GM23338 (cell line): ENCODE results near the gene CFI. TPM values are rescaled to one million over a fixed set of nuclear protein-coding genes. Genes with fewer than 3 reads are reported as not detected.
A peak's percentile ranks its signal among the peaks of the same experiment; 100 is the strongest.

Experiments used
- ATAC-seq: fragments of 200-7000 bp; cut with Tn5 transposase; 3 replicates; pipeline ENCODE4 v1.9.1; 2020
- DNase-seq: peaks from one replicate; pipeline ENCODE4 v3.0.0-alpha.2; 2015; ENCODE audit warnings: low spot score
- H2AFZ ChIP-seq: fragments of 200-600 bp; sonication (generic); 2 replicates; pipeline ENCODE4 v1.8.0; 2016; ENCODE audit warnings: antibody characterized with exemption, mild to moderate bottlenecking, moderate library complexity
- H3F3A ChIP-seq: fragments of 200-600 bp; sonication (generic); replicated peaks from 2 replicates; pipeline ENCODE4 v1.8.0; 2017; ENCODE audit warnings: antibody characterized with exemption, mixed run types, low read depth
- H3K27ac ChIP-seq: fragments of 200-600 bp; sonication (generic); 2 replicates; pipeline ENCODE4 v1.6.1; 2016; ENCODE audit warnings: low read depth
- H3K27me3 ChIP-seq: fragments of 200-600 bp; sonication (generic); 2 replicates; pipeline ENCODE4 v1.8.0; 2016; ENCODE audit warnings: mild to moderate bottlenecking, mixed run types, moderate library complexity; ENCODE audit not compliant: insufficient read depth
- H3K36me3 ChIP-seq: fragments of 200-600 bp; sonication (generic); 2 replicates; pipeline ENCODE4 v1.8.0; 2016; ENCODE audit warnings: mild to moderate bottlenecking; ENCODE audit not compliant: insufficient read depth
- H3K4me1 ChIP-seq: fragments of 200-600 bp; sonication (generic); 2 replicates; pipeline ENCODE4 v1.8.0; 2016; ENCODE audit warnings: mild to moderate bottlenecking, moderate library complexity; ENCODE audit not compliant: insufficient read depth
- H3K4me2 ChIP-seq: fragments of 200-600 bp; sonication (generic); 2 replicates; pipeline ENCODE4 v1.7.1; 2017; ENCODE audit warnings: mixed run types
- H3K4me3 ChIP-seq: fragments of 200-600 bp; sonication (generic); 2 replicates; pipeline ENCODE4 v1.6.1; 2016; ENCODE audit warnings: mixed run types
- H3K79me2 ChIP-seq: fragments of 200-600 bp; sonication (generic); replicated peaks from 2 replicates; pipeline ENCODE4 v1.8.0; 2017; ENCODE audit warnings: mild to moderate bottlenecking; ENCODE audit not compliant: insufficient read depth
- H3K9me2 ChIP-seq: fragments of 200-600 bp; sonication (generic); 2 replicates; pipeline ENCODE4 v1.8.0; 2017; ENCODE audit not compliant: insufficient read depth
- H4K20me1 ChIP-seq: fragments of 200-600 bp; sonication (generic); replicated peaks from 2 replicates; pipeline ENCODE4 v1.8.0; 2017; ENCODE audit warnings: mild to moderate bottlenecking; ENCODE audit not compliant: insufficient read depth
- H3K27ac Mint-ChIP-seq: 2 replicates; pipeline ENCODE4 v1.8.0; 2020; ENCODE audit warnings: inconsistent platforms, mild to moderate bottlenecking, moderate library complexity, mixed read lengths
- H3K27me3 Mint-ChIP-seq: 3 replicates; pipeline ENCODE4 v1.8.0; 2022; ENCODE audit warnings: low read depth, mild to moderate bottlenecking, moderate library complexity, mixed read lengths, inconsistent platforms; ENCODE audit not compliant: insufficient read depth, poor library complexity
- H3K36me3 Mint-ChIP-seq: 3 replicates; pipeline ENCODE4 v1.8.0; 2021; ENCODE audit warnings: low read depth, mild to moderate bottlenecking, inconsistent platforms, moderate library complexity, mixed read lengths
- H3K4me1 Mint-ChIP-seq: 3 replicates; pipeline ENCODE4 v1.8.0; 2020; ENCODE audit warnings: mild to moderate bottlenecking, inconsistent platforms, mixed read lengths
- H3K4me3 Mint-ChIP-seq: 3 replicates; pipeline ENCODE4 v1.8.0; 2021; ENCODE audit warnings: moderate library complexity, mild to moderate bottlenecking, inconsistent platforms, mixed read lengths
- H3K9me3 Mint-ChIP-seq: 3 replicates; pipeline ENCODE4 v1.8.0; 2020; ENCODE audit warnings: moderate library complexity, mild to moderate bottlenecking, inconsistent platforms, mixed read lengths
- CREB1 ChIP-seq: fragments of 250-450 bp; sonication (Bioruptor Pico); IDR thresholded peaks from 2 replicates; pipeline ENCODE4 v1.5.0; 2020; ENCODE audit warnings: low read depth, mild to moderate bottlenecking, moderate library complexity
- ETS1 ChIP-seq: IDR thresholded peaks from 2 replicates; pipeline ENCODE4 v1.6.1; 2016; ENCODE audit warnings: antibody characterized with exemption
- EZH2 ChIP-seq: fragments of 200-600 bp; sonication (generic); IDR thresholded peaks from one replicate; pipeline ENCODE4 v1.8.0; 2017; ENCODE audit warnings: antibody characterized with exemption, mild to moderate bottlenecking, low read depth; ENCODE audit not compliant: unreplicated experiment
- EZH2phosphoT487 ChIP-seq: fragments of 200-600 bp; sonication (generic); IDR thresholded peaks from one replicate; pipeline ENCODE4 v1.8.1; 2018; ENCODE audit warnings: antibody characterized with exemption; ENCODE audit not compliant: unreplicated experiment
- JUNB ChIP-seq: IDR thresholded peaks from one replicate; pipeline ENCODE4 v1.6.1; 2016; ENCODE audit warnings: antibody characterized with exemption; ENCODE audit not compliant: unreplicated experiment
- NANOG ChIP-seq: IDR thresholded peaks from 2 replicates; pipeline ENCODE4 v1.6.1; 2016; ENCODE audit warnings: antibody characterized with exemption, borderline replicate concordance
- POLR2AphosphoS5 ChIP-seq: IDR thresholded peaks from 2 replicates; pipeline ENCODE4 v1.6.1; 2016; ENCODE audit warnings: antibody characterized with exemption, low read depth
- STAT1 ChIP-seq: IDR thresholded peaks from one replicate; pipeline ENCODE4 v1.6.1; 2016; ENCODE audit warnings: antibody characterized with exemption; ENCODE audit not compliant: unreplicated experiment
- ZNF114 ChIP-seq: fragments of 250-450 bp; sonication (Bioruptor Pico); IDR thresholded peaks from 2 replicates; pipeline ENCODE4 v1.5.0; 2020; ENCODE audit warnings: mild to moderate bottlenecking, moderate library complexity
- ZNF331 ChIP-seq: fragments of 250-450 bp; sonication (Bioruptor Pico); IDR thresholded peaks from 2 replicates; pipeline ENCODE4 v1.5.0; 2020; ENCODE audit warnings: low read depth, mild to moderate bottlenecking, moderate library complexity
- ZNF462 ChIP-seq: fragments of 250-450 bp; sonication (Bioruptor Pico); IDR thresholded peaks from 2 replicates; pipeline ENCODE4 v1.5.0; 2020; ENCODE audit warnings: mild to moderate bottlenecking, moderate library complexity
- polyA plus RNA-seq: library from polyadenylated mRNA; unstranded; fragments of >200 nt; fragmentation: Nextera tagmentation; extraction: Ambion mirVana; gene quantifications from 2 replicates; pipeline ENCODE4 v1.2.1, GENCODE V29; 2016
- total RNA-seq: library from RNA; depleted of rRNA; stranded (reverse); fragments of >200 nt; shearing (Covaris generic); gene quantifications from 2 replicates; pipeline ENCODE4 v1.2.3, GENCODE V29; 2014
- TF ChIP-seq, protein P1 (sequence below): IDR thresholded peaks from one replicate; pipeline ENCODE4 v1.6.1; 2018; ENCODE audit warnings: antibody characterized with exemption; ENCODE audit not compliant: unreplicated experiment
- TF ChIP-seq, protein P2 (sequence below), 2 experiments: fragments of 200-600 bp in 1 of 2; sonication (generic) in 1 of 2; conservative IDR thresholded peaks; 2 replicates each; pipeline versions ENCODE4 v1.5.1 to v1.6.1; 2016 to 2017; ENCODE audit warnings: antibody characterized with exemption in 2 of 2, low read depth in 2 of 2, mild to moderate bottlenecking in 2 of 2, moderate library complexity in 1 of 2

CFI gene
- total and polyA plus RNA-seq, 2 experiments from 2014 or later: not detected

DNA sequence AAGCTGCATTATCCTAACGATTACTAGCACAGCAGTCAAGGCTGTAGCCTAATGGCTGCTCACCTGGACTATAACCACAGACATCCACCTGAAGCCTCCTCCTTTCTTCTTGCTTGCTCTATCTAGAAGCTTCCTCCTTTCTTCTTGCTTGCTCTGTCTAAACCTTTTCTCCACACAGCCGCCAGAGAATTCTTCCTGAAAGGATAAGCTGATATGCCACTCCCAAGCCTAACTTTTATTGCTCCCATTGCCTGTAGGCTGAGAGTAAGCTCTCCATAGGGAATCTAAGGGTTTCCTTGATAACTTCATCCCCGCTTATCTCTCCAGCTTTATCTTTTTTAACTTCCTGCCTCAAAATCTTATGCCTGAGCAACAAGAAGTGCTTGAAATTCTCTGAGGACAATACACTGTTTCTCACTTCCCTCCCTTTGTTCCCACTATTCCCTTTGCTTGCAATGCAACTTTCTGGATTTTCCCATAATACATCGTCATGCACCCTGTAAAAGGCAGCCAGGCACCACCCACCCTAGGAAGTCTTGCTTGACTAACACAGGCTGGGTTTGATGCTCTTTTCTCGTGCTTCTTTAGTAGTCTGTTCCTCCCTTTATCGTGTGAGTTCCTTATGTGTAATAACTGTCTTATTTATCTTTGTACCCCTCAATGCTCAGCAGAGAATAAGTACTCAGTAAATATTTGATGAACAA is 44.7 kb upstream of the CFI start:
- H3K9me3 Mint-ChIP-seq: no peaks in the 10 kb centered on the region
- no peaks in the 10 kb centered on the region for H3K79me2 ChIP-seq
- H3K4me3 ChIP-seq: no peak overlapping the region
- H3K4me2 ChIP-seq: no peak overlapping the region
- peaks cover 4% of the 10 kb centered on the region for H3K27me3 Mint-ChIP-seq
- no peaks in the 10 kb centered on the region for H3F3A ChIP-seq
- DNase-seq: no peak
- no peak overlapping the region for H3K4me3 Mint-ChIP-seq
- H3K27me3 ChIP-seq: no peaks in the 10 kb centered on the region
- TF ChIP-seq, protein P1, sequence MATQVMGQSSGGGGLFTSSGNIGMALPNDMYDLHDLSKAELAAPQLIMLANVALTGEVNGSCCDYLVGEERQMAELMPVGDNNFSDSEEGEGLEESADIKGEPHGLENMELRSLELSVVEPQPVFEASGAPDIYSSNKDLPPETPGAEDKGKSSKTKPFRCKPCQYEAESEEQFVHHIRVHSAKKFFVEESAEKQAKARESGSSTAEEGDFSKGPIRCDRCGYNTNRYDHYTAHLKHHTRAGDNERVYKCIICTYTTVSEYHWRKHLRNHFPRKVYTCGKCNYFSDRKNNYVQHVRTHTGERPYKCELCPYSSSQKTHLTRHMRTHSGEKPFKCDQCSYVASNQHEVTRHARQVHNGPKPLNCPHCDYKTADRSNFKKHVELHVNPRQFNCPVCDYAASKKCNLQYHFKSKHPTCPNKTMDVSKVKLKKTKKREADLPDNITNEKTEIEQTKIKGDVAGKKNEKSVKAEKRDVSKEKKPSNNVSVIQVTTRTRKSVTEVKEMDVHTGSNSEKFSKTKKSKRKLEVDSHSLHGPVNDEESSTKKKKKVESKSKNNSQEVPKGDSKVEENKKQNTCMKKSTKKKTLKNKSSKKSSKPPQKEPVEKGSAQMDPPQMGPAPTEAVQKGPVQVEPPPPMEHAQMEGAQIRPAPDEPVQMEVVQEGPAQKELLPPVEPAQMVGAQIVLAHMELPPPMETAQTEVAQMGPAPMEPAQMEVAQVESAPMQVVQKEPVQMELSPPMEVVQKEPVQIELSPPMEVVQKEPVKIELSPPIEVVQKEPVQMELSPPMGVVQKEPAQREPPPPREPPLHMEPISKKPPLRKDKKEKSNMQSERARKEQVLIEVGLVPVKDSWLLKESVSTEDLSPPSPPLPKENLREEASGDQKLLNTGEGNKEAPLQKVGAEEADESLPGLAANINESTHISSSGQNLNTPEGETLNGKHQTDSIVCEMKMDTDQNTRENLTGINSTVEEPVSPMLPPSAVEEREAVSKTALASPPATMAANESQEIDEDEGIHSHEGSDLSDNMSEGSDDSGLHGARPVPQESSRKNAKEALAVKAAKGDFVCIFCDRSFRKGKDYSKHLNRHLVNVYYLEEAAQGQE: no peak
- TF ChIP-seq ZNF114 (CRISPR knock-in tag) (no peak), ETS1 (no peak), EZH2phosphoT487 (no peak), ZNF331 (CRISPR knock-in tag) (no peak), EZH2 (no peak), CREB1 (no peak), JUNB (no peak), POLR2AphosphoS5 (no peak), STAT1 (no peak), ZNF462 (CRISPR knock-in tag) (no peak), NANOG (no peak)
- TF ChIP-seq, protein P2, sequence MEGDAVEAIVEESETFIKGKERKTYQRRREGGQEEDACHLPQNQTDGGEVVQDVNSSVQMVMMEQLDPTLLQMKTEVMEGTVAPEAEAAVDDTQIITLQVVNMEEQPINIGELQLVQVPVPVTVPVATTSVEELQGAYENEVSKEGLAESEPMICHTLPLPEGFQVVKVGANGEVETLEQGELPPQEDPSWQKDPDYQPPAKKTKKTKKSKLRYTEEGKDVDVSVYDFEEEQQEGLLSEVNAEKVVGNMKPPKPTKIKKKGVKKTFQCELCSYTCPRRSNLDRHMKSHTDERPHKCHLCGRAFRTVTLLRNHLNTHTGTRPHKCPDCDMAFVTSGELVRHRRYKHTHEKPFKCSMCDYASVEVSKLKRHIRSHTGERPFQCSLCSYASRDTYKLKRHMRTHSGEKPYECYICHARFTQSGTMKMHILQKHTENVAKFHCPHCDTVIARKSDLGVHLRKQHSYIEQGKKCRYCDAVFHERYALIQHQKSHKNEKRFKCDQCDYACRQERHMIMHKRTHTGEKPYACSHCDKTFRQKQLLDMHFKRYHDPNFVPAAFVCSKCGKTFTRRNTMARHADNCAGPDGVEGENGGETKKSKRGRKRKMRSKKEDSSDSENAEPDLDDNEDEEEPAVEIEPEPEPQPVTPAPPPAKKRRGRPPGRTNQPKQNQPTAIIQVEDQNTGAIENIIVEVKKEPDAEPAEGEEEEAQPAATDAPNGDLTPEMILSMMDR (conservative IDR thresholded peaks at IDR 0.05; ENCODE audit: low read depth in 2 of 2): no peak
- no peaks in the 10 kb centered on the region for H3K9me2 ChIP-seq
- H3K36me3 ChIP-seq: no peaks in the 10 kb centered on the region
- no peaks in the 10 kb centered on the region; the same call in 1 of the 2 replicates for H3K4me1 ChIP-seq
- peak overlapping the region; percentile 73; the same call in 1 of the 2 replicates for H2AFZ ChIP-seq
- no peaks in the 10 kb centered on the region for H3K36me3 Mint-ChIP-seq
- no peak overlapping the region for H3K27ac Mint-ChIP-seq
- peaks cover 6% of the 10 kb centered on the region; the same call in 2 of the 3 replicates for H3K4me1 Mint-ChIP-seq
- no peaks in the 10 kb centered on the region for H4K20me1 ChIP-seq
- no peak overlapping the region for H3K27ac ChIP-seq
- no peak; the same call in 2 of the 3 replicates for ATAC-seq
